GM12891 (cell line): ENCODE results near the gene OR51G1.

ENCODE experiments used
- POLR2A ChIP-seq: IDR thresholded peaks from 2 replicates; pipeline ENCODE4 v1.6.1; 2011; ENCODE audit warnings: low read depth, low read length, control low read depth
- POLR2AphosphoS5 ChIP-seq: IDR thresholded peaks from 2 replicates; pipeline ENCODE4 v1.6.1; 2011; ENCODE audit warnings: low read depth, low read length, control low read depth
- TAF1 ChIP-seq: IDR thresholded peaks from 2 replicates; pipeline ENCODE4 v1.6.1; 2011; ENCODE audit warnings: low read depth, low read length, control low read depth

DNA sequence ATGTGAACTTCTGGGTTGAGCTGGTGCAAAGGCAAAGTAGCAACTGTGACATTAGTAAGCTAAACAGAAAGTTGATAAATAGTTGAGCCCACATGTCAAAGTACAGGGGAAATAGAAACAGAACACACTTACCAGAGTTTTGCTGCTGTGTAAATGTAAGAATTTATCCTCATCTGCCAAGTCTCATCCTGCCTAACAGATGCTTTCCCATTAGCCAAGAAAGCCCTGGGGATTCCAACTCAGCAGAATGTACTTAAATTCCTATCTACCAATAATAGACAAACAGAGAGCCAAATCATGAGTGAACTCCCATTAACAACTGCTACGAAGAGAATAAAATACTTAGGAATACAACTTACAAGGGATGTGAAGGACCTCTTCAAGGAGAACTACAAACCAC, 38.7 kb upstream of the OR51G1 start:
- TF ChIP-seq POLR2AphosphoS5 (no peak), POLR2A (no peak), TAF1 (no peak)
